D721Med (cell line): ENCODE results near the gene FERD3L.

Source experiments
- DNase-seq: peaks from one replicate; pipeline ENCODE4 v3.0.0; 2011; ENCODE audit warnings: low spot score; ENCODE audit not compliant: insufficient read length
- FAIRE-seq: peaks from 2 replicates; lab custom pipeline; 2011; peaks lifted over from hg19 to GRCh38; lab: Jason Lieb, UNC
- TF ChIP-seq, protein P1 (sequence below): IDR thresholded peaks from 2 replicates; pipeline ENCODE4 v1.5.1; 2012; ENCODE audit warnings: mild to moderate bottlenecking, control low read depth; ENCODE audit not compliant: insufficient read depth; ENCODE audit errors: missing control alignments

FERD3L gene

DNA sequence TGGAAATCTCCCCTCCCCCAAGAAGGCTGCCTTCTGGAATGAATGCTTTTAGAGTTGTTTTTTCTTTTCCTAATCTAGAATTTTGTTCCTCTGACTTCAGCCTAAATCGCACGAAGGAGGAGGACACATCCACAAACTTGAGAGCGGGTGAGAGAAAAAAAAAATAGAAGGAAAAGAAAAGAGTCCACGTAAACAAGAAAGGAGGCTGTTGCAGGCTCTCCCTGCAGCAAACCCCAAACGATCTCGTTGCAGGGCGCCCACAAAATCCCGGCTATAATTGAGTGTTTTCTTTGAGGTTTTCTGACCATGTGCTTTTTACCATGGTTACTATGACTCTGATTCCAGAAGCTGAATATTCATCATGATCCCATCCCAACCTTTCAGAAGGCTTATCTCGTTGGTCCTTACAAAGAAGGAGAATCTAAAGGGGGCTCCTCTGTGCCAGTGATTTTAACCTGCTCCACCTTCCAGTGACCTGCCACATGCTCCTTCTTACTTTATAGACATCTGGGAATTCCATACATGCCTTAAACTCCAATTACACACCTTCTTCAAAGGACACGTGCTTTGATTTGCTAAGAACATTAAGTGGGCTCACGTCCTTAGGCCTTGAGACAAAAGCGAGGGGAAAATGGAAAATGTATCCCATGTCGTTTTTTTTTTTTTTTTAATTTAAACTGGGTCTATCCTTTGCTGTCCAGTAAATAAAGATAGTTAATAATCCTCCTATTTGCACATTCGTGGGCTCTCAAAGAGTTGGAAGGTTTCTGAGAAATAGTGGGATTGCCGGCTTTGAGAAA, 33.5 kb downstream of the FERD3L start:
- FAIRE-seq, result no peak
- TF ChIP-seq, protein P1, sequence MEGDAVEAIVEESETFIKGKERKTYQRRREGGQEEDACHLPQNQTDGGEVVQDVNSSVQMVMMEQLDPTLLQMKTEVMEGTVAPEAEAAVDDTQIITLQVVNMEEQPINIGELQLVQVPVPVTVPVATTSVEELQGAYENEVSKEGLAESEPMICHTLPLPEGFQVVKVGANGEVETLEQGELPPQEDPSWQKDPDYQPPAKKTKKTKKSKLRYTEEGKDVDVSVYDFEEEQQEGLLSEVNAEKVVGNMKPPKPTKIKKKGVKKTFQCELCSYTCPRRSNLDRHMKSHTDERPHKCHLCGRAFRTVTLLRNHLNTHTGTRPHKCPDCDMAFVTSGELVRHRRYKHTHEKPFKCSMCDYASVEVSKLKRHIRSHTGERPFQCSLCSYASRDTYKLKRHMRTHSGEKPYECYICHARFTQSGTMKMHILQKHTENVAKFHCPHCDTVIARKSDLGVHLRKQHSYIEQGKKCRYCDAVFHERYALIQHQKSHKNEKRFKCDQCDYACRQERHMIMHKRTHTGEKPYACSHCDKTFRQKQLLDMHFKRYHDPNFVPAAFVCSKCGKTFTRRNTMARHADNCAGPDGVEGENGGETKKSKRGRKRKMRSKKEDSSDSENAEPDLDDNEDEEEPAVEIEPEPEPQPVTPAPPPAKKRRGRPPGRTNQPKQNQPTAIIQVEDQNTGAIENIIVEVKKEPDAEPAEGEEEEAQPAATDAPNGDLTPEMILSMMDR, result no peak
- no peak for DNase-seq

DNA sequence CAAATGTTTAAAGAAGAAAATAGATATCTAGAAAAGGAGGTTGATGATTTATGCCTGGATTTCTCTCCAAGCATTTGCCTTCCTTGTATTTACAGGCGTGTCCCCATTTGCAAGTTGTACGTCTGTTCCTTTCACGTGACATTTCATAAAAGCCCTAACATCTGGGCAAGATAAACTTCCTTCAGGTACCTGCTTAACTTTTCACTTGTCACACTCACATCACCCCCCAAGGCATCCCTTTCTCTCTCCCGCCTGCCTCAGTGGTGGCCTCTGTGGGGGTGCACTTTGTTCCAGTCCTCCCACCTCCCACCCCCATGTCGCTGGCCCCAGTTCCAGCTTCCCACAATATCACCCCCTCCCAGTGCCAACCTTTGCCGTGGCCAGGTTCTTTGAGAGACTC, 34.4 kb downstream of the FERD3L start:
- no peak for DNase-seq
- no peak for FAIRE-seq
- TF ChIP-seq, protein P1, result no peak

DNA sequence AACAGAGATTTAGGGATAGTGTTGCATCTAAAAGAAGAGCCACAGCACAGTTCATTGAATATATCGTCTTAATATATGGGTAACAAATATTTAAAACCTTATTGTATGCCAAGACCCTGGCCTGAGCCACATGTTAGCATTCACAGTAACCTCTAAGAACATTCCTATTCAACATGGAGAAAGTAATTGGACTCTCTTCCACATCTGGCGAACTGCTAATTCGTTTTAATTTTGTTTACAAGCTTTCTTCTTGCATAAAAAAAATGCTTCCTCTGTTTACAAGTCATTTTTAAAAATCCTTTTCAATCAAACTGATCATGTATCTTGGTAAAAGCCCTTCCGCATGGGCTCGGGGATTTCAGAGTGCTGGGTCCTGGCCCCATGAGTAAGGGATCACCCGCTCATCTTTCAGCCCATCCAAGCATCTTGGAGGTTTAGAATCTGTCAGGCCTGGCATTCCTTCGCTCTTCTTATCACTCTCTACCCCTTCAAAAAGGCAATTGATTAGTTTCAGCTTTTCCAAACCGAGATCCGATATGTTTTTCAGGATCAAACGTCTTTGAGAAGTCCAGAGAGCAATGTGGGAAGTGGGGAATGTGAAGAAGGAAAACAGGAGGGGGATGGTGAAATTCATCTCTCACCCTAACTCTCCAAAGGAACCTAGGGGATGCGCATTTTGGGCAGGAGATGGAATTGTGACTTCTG, 35.0 kb downstream of the FERD3L start:
- TF ChIP-seq, protein P1, result no peak
- FAIRE-seq (no peak), DNase-seq (no peak)

DNA sequence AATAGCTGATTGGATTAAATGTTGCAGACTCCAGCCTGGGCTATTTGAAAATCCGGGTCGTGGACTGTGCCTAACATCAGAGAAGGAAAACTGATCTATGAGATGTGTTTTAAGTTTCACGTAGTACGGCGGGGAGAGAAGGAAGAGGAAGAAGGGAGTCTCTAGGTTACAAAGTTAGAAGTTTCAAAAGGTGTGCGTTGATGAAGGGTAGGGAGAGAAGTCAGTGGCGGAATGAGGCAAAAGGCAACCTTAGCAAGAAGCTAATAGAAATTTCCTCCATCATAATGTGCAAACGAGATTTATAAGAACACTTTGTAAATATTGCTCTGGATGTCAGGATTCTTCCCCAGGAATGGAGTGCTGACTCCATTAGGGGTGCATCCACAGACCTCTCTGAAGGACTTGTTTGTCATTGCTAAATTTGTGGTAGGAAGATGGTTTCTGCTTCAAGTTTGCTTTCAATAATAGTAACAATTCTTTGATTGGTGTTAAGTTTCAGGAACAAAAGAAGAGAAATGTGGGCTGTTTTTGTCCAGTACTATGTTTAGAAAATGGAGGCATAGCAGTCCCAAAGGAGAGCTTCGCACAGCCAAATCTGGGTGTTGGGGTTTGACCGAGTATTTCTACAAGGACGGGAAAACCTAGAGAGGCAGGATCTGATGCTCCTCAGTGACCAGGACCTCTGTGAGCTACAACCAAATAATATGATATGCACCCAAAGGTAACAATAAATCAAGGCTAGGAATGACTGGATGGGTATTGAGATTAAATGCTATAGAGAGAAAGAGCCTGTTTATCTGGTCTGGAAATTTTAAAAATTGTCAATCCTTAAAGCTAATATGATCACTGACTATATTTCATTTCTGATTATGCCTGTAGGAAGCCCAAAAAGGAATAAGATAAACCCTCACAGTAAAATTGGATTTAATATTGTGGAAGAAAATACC, 35.9 kb downstream of the FERD3L start:
- TF ChIP-seq, protein P1, result no peak
- FAIRE-seq, result no peak
- no peak for DNase-seq

DNA sequence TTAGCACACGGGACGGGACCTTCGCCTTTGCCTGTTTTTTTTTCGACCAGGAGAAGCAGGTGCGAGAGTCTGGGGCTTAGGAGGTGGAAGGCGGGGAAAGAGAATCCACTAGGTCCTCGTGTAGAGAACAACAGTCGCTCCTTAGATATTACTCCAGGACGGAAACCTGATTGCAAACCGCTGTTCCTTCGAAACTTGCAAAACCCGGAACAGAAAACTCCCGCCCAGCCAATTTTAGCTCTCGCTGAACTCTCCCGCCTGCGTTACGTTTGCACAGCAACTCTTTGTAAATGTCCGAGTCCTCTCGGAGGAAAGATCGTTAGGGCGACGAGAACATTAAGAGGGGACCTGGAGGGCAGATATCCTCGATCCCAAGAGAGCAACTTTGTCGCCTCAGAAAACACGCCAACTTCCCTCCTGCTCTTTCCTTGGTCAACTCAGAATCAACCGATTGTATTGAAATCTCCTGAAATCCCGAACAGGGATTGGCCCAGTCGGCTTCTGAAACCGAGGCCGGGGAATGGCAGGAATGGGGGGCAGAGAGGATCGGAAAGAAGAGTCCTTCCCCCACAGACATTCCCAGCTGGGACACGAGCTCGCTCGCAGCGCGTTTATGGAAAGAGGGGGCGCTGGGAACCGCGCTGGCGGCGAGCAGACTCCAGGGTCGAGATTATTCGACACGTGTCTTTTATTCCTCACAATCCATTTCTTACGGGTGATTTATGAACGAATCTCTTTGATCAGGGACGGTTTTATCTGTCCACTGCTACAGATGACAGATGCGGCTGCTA, 37.7 kb downstream of the FERD3L start:
- TF ChIP-seq, protein P1, result no peak
- FAIRE-seq (no peak), DNase-seq (no peak)

DNA sequence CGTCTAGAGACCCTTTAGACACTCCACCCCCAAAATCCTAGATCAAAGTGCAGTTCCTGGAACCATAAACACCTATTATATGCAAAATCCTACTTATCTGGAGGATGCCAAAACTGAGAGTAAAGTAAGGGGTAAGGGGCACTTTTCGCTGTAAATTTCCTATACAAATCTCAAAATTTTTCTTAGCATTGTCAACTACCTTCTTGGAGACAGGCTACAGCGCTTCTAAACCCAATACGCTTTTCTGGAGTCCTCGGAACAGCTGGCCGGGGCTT, 38.2 kb downstream of the FERD3L start:
- DNase-seq (no peak), FAIRE-seq (no peak)
- TF ChIP-seq, protein P1, result no peak
